ENCODE data around the gene PLEKHA1. TPM values are rescaled to one million over a fixed set of nuclear protein-coding genes. Genes with fewer than 3 reads are reported as not detected.

Gene PLEKHA1
- total RNA-seq, 2 donors from 2014 or later = 28.9 to 31.6 TPM

DNA sequence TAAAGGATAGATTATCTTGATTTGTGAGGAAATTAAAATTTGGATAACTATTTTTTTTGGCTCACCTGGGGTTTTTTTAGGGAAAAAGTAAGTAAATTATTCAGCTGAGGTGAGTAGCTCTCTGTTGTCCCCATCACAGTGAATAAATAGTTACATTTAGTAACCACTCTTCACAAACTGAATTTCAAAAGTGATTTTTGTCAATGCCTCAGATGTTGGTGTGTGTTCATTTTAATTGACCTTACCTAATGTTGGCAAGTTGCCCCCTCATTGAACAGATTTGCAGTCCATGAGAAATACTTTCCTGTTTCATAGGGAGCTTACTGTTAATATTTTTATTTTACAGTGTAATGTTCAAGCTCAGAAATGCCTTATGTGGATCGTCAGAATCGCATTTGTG lies 18.3 kb downstream of the PLEKHA1 start:
- DNase-seq (ENCODE audit: low spot score) = no peak
- Histone ChIP-seq H3K36me3 (peaks cover 26% of the 10 kb centered on the region), H3K27ac (peak overlapping the region; percentile 24 to 57), H3K9me3 (no peaks in the 10 kb centered on the region), H3K27me3 (no peaks in the 10 kb centered on the region), H3K4me1 (peaks cover 0 to 21% of the 10 kb centered on the region in 2 donors), H3K4me3 (no peak overlapping the region)
- TF ChIP-seq, protein P1, sequence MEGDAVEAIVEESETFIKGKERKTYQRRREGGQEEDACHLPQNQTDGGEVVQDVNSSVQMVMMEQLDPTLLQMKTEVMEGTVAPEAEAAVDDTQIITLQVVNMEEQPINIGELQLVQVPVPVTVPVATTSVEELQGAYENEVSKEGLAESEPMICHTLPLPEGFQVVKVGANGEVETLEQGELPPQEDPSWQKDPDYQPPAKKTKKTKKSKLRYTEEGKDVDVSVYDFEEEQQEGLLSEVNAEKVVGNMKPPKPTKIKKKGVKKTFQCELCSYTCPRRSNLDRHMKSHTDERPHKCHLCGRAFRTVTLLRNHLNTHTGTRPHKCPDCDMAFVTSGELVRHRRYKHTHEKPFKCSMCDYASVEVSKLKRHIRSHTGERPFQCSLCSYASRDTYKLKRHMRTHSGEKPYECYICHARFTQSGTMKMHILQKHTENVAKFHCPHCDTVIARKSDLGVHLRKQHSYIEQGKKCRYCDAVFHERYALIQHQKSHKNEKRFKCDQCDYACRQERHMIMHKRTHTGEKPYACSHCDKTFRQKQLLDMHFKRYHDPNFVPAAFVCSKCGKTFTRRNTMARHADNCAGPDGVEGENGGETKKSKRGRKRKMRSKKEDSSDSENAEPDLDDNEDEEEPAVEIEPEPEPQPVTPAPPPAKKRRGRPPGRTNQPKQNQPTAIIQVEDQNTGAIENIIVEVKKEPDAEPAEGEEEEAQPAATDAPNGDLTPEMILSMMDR (IDR thresholded peaks at IDR 0.05) = no peak

- H3K4me3 ChIP-seq = no peak overlapping the region
- no peak for DNase-seq (ENCODE audit: low spot score)
- H3K4me1 ChIP-seq = peaks cover 0 to 17% of the 10 kb centered on the region in 2 donors
- H3K27me3 ChIP-seq = no peaks in the 10 kb centered on the region
- TF ChIP-seq, protein P1 (IDR thresholded peaks at IDR 0.05) = no peak
- peak overlapping the region; percentile 24 to 57 for H3K27ac ChIP-seq
- peaks cover 26% of the 10 kb centered on the region for H3K36me3 ChIP-seq
- H3K9me3 ChIP-seq = no peaks in the 10 kb centered on the region
Measured at GRCh38 chr10:122393288-122393687, 18.8 kb downstream of the PLEKHA1 start.

DNA sequence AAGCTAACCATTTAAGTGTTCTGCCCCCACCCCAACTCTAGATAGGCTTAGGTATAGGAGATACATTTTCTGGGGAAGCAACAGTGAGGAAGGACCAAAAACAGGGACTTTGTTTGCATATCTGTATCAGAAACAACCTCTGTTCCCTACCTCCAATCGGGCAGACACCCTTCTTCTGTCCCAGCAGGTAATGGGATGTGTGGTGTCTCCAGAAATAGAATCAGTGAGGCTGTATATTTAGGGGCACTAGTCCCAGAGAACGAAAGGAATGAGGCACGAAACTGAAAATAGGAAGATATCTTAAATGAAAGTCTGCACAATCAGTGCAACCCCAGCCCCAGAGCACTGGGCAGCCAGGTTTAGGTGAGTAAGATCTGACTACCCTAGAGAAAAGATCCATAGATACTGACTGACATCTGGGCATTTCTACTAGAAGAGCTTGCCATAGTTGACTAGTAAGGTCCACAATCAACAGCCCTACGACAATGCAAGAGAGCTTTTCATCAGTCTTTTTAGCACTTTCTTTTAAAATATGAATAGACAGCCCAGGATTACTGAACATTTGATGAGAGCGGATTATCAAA lies 28.1 kb downstream of the PLEKHA1 start:
- peaks cover 0 to 12% of the 10 kb centered on the region in 2 donors for H3K4me1 ChIP-seq
- peaks cover 27% of the 10 kb centered on the region for H3K36me3 ChIP-seq
- H3K27ac ChIP-seq = no peak overlapping the region

DNA sequence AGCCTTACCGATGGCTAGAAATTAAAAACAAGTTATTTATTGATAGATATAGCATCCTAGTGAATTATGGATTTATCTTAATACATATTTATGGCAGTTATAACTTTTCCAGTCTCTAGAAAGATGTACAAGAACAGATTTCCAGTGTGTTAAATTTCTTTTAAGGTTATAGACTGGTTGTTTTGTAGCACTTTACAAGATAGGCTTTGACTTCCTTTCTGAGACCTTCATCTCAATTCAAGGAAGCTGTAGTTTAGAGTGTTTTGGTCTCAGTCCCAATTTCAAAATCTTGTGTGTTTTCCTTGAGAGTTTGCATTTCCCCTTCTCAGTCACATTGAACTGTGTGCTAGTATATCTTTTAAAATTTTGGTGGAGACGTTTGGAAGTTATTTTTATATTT lies 30.1 kb downstream of the PLEKHA1 start:
- no peak overlapping the region for H3K27ac ChIP-seq
- H3K9me3 ChIP-seq = no peaks in the 10 kb centered on the region

More for the DNA sequence above, 28.1 kb downstream of the PLEKHA1 start:
- no peaks in the 10 kb centered on the region for H3K9me3 ChIP-seq
- H3K4me3 ChIP-seq = no peak overlapping the region
- no peaks in the 10 kb centered on the region for H3K27me3 ChIP-seq
- DNase-seq (ENCODE audit: low spot score) = no peak
- TF ChIP-seq, protein P1 (IDR thresholded peaks at IDR 0.05) = no peak

GRCh38 chr10:122407375-122408125 lies 33.0 kb downstream of the PLEKHA1 start:
- no peak overlapping the region for H3K27ac ChIP-seq

More for the DNA sequence above, 30.1 kb downstream of the PLEKHA1 start:
- no peak overlapping the region for H3K4me3 ChIP-seq
- peaks cover 0 to 12% of the 10 kb centered on the region in 2 donors for H3K4me1 ChIP-seq
- no peaks in the 10 kb centered on the region for H3K27me3 ChIP-seq
- TF ChIP-seq, protein P1 (IDR thresholded peaks at IDR 0.05) = no peak
- H3K36me3 ChIP-seq = peaks cover 27% of the 10 kb centered on the region
- DNase-seq (ENCODE audit: low spot score) = no peak

More at GRCh38 chr10:122407375-122408125, 33.0 kb downstream of the PLEKHA1 start:
- no peaks in the 10 kb centered on the region for H3K9me3 ChIP-seq
- peaks cover 16% of the 10 kb centered on the region for H3K36me3 ChIP-seq
- TF ChIP-seq, protein P1 (IDR thresholded peaks at IDR 0.05) = no peak
- peaks cover 0 to 7% of the 10 kb centered on the region in 2 donors for H3K4me1 ChIP-seq
- no peak overlapping the region for H3K4me3 ChIP-seq
- no peaks in the 10 kb centered on the region for H3K27me3 ChIP-seq
- no peak for DNase-seq (ENCODE audit: low spot score)
